ENCODE measurements around the gene DNAAF3.

Gene DNAAF3

GRCh38 chr19:55152017-55152416 lies 14.4 kb downstream of the DNAAF3 start:
- DNase-seq, result no peak

GRCh38 chr19:55149078-55150003 lies 17.1 kb downstream of the DNAAF3 start, which contains the start of gene TNNT1:
TNNT1 (minus strand) TSS chr19:55149206; CDS start chr19:55147157, 2,049 bp downstream.
- DNase-seq, result no peak

- no peak for DNase-seq
These were observed 18.7 kb downstream of the DNAAF3 start for GRCh38 chr19:55147545-55148251.

GRCh38 chr19:55146705-55147273 lies 19.6 kb downstream of the DNAAF3 start:
- DNase-seq, result no peak

- peak; percentile 36 for DNase-seq
These were observed 20.2 kb downstream of the DNAAF3 start for GRCh38 chr19:55146078-55146704.

GRCh38 chr19:55145232-55145631 lies 21.2 kb downstream of the DNAAF3 start:
- no peak for DNase-seq

GRCh38 chr19:55141696-55142095 lies 24.7 kb downstream of the DNAAF3 start:
- no peak for DNase-seq

- no peak for DNase-seq
These were observed 28.5 kb downstream of the DNAAF3 start for GRCh38 chr19:55137915-55138314.

- DNase-seq, result no peak
These were observed 29.9 kb downstream of the DNAAF3 start for GRCh38 chr19:55136399-55137102.

- DNase-seq, result no peak
These were observed 31.7 kb downstream of the DNAAF3 start for GRCh38 chr19:55134736-55135135.

- DNase-seq, result no peak
These were observed 32.6 kb downstream of the DNAAF3 start for GRCh38 chr19:55133639-55134444.

- no peak for DNase-seq
These were observed 33.8 kb downstream of the DNAAF3 start for GRCh38 chr19:55132453-55133129.

- DNase-seq, result no peak
These were observed 35.0 kb downstream of the DNAAF3 start for GRCh38 chr19:55131421-55131820.

GRCh38 chr19:55119053-55119452 lies 47.4 kb downstream of the DNAAF3 start:
- DNase-seq, result no peak

GRCh38 chr19:55118401-55118991 lies 47.9 kb downstream of the DNAAF3 start:
- DNase-seq, result peak; percentile 58

- DNase-seq, result peak; percentile 99
These were observed 48.6 kb downstream of the DNAAF3 start for GRCh38 chr19:55117663-55118391.

GRCh38 chr19:55116859-55117662 lies 49.4 kb downstream of the DNAAF3 start, which contains the start of gene PPP1R12C:
PPP1R12C (minus strand) TSS chr19:55117637; CDS start chr19:55117543, 94 bp downstream.
- DNase-seq, result no peak

GRCh38 chr19:55116232-55116858 lies 50.1 kb downstream of the DNAAF3 start:
- peak; percentile 77 for DNase-seq

All from activated CD4-positive, alpha-beta T cell treated with anti-CD3 and anti-CD28 coated beads, Interleukin-2, amount 50 U/mL, for 16 hours (primary cell).